Measurements from ENCODE around the gene XRCC6.

Gene XRCC6

DNA sequence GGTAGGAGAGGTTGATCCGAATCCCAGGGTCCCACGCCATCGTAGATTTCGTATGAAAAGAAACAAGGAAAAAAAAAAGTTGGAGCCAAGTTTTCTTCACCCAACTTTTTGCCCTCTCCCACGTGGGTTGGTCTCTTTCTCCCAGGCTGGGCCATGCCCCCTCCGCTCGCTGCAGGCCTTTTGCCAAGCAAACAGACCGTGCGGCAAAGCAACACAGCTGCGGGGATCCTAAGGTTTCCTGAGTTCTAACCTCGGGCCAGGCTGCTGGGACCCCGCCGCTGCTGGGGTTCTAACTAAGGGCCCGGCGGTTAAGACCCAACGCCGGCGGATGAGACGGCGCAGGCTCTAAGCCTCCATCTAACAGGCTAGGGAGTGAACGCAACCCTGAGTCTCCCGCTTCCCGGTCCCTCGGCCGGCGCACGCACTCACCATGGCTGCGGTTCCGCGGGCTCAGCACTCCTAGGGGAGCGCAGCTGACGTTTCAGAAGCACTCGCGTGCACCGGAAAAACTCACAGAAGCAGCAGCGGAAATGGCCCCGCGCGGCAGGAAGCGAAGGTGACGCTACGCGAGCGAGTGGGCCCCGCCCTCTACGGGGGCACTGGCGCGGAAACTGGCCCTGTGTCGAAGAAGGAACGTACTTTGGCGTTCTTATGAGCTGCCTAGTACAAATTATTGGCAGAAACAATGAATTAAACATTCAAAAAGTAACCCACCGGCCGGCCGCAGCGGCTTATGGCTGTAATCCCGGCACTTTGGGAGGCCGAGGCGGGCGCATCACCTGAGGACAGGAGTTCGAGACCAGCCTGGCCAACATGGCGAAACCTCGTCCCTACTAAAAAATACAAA, 67.5 kb downstream of the XRCC6 start, which contains the start of gene SNU13:
Gene SNU13 (minus strand): TSS at position 503 of the 847 bp plus-strand sequence. CDS start 71 bp downstream, at position 432.
- DNase-seq: peak; percentile 95

DNA sequence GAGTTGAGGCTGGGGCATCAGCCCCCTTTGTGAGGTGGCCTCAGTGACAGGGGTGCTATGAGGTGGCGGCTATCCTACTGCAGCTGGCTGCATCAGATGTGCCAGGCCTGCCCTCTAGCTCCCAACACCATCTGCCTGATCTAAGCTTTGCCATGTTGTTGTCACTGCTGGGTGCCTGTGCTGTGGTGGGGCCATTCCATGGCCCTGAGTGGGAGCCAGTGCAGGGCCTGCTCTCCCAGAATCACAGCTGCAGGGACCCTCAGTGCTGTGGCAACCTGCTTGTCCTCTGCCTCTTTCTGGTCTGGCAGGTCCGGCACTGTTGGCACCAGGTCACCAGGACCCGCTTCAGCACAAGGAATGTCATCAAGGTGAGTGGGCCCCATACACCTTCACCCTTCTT, 69.4 kb downstream of the XRCC6 start:
- DNase-seq: no peak

DNA sequence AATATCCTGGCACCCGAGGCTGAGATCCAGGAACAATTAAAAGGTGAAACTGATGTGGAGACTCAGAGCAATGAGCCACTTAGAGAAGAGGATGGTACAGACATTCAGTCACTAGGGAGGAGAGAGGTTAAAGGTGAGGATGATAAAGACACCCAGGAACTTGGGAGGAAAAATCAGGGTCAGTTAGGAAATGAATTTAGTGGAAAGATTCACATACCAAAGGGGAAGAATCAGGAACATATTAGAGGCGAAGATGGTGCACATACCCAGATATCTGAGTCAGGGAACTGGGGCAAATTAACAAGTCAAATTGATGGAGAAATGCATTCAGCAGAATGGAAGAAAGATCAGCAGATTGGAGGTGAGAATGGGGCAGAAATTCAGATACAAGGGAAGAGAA, 74.1 kb downstream of the XRCC6 start:
- DNase-seq: no peak

DNA sequence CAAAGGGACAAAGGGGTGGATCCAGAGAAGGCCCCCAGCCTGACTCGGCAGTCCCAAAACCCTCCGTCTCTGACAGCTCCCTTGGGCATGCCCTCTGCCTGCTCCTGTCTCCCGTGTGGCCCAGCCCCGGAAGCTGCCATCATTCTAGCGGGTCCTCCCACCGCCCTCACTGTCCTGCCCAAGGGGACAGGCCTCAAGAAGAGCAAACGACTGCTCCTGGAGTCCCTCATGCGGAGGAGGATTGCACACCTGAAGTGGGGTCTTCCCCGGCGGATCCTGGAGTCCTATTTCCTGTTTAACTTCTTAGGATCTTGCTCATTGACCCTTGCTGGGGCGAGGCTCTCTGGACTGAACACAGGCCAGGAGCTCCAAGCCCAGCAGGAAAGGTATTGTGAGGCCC, 75.6 kb downstream of the XRCC6 start:
- DNase-seq: no peak

DNA sequence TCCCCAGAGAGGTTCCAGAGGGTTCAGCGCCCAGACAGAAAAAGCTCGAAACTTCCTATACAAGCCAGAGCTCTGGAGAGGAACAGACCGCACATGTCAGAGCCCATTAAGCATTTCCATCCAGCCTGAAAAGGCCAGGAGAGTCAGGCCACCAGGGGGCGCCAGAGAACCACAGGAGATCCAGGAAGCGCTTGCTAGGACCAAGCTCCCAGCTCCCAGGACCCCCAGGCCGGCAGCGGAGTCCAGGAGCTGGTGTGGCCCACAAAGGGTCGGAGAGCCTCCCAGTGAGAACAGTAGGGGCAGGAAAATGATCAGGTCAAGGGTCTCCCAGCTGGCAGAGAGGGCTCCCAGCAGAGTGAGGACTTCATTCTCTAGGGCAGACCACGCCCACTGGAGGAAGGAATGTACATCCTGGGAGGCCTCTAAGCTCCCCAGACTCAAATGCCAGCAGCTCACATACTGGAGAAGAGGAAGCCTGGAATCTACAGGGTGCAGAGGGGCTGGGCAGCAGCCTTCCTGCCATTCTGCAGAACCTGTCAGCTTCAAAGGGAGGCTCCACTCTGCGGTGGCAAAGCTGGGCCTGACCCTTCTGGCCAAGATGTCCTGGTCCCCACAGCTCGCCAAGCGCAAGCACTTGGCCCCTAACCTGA, 76.2 kb downstream of the XRCC6 start:
- peak; percentile 93 for DNase-seq

DNA sequence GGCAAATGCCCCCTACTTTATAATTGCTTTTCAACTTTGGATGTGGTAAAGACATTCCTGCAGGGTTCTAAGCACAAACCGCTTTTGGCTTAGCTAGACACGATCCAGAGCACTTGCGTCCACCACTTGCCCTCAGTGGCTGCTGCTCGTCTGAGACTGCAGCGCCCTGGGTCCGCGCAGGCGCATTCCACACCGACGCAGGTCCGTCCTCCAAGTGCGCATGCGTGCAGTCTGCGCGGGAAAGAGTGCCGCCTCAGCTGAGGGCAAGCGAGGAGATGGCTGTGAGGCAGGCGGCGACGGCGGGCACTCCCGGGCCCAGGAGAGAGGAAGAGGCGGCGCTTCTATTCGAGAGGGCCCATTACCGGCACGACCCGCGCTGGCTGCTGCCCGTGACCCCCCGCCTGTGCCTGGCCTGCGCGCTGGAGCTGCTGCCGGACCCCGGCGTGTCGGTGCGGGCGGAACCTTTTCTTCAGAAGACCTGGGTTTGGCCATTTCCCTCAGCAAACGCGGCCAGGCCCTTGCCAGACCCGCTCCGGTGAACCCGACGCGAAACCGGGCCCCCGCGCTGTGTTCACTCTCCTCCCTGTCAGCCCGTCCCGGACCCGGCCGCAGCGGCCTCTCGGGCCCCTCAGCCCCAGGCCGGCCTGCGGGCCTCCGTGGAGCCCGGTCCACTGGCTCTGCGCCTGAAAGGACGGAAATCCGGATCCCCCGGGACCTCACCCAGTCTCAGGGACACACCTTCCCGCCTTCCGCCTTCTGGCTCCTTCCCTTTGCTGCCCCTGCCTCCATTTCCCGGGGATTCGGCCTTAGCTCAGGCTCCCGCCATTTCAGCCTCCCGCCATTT, 78.4 kb downstream of the XRCC6 start, which contains the start of gene MEI1:
Gene MEI1 (plus strand): TSS at position 240 of the 844 bp plus-strand sequence. CDS start 36 bp downstream, at position 276.
- peak; percentile 94 for DNase-seq

DNA sequence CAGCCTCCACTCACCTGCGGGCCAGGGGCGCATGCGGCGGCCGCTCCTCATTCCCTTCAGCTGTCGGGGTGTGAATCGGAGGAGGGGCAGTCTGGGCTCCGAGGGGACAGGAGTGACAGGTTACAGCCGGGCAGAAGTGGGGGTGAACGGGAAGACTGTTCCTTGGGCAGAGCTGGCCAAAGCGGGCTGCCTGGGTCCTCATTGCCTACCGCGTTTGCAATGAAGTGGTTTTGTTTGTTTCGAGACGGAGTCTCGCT, 78.9 kb downstream of the XRCC6 start:
- no peak for DNase-seq

DNA sequence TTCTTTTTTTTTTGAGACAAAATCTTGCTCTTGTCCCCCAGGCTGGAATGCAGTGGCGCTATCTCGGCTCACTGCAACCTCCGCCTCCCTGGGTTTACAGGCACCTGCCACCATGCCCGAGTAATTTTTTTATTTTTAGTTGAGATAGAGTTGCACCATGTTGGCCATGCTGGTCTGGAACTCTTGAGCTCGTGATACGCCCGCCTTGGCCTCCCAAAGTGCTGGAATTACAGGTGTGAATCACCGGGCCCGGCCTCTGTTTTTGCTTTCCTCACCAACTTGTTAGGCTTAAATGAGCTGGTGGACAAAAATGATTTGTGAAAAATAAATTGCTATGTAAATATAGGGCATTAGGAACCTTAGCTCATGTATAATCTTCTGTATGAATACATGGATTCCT, 81.7 kb downstream of the XRCC6 start:
- DNase-seq: no peak

DNA sequence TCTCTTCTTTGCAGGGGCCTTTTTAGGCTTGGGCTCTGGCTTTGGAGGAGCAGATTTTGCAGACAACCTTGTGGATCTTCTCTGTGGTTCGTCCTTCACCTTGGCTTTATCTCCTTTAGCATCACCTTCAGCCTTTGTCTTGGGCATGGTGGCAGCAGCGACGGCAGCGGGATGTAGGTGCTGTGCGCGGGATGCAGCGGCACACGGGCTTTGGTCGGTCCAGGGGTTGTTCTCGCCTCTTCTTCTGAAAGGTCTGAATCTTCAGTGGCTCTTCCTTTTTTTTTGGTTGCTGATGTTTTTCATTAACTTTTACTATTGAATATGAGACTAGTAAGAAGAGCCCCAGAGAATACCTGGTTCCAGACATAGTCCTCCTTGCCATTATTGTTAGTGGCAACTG, 88.2 kb downstream of the XRCC6 start:
- DNase-seq: no peak

DNA sequence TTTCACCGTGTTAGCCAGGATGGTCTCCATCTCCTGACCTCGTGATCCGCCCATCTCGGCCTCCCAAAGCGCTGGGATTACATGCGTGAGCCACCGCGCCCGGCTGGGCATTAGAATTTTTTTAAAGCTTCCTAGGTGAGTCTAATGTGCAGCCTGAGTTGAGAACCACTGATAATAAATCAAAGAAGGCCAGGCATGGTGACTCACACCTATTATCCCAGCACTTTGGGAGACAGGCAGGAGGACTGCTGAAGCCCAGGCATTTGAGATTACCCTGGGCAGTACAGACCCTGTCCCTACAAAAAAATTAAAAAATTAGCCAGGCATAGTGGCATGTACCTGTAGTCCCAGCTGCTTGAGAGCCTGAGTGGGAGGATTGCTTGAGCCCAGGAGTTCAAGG, 91.9 kb downstream of the XRCC6 start:
- no peak for DNase-seq

All from activated CD4-positive, alpha-beta T cell treated with anti-CD3 and anti-CD28 coated beads, Interleukin-2, Interleukin-6, amounts not matched to agents 100 ng/mL and 50 ng/mL, durations not matched to agents 16 hours and 8 hours (primary cell).